HepG2 (cell line): ENCODE data around the gene PCBP4. TPM values are rescaled to one million over a fixed set of nuclear protein-coding genes. Genes with fewer than 3 reads are reported as not detected.
A peak's percentile ranks its signal among the peaks of the same experiment; 100 is the strongest.

Source experiments
- ATAC-seq: fragments of 200-7000 bp; cut with Tn5 transposase; 3 replicates; pipeline ENCODE4 v1.9.1; 2020; ENCODE audit warnings: mild to moderate bottlenecking, moderate library complexity
- BruUV-seq: library from RNA; stranded (reverse); fragments of 400-500 nt; replicated peaks from 2 replicates; lab custom pipeline; 2021; lab: Mats Ljungman, UMichigan
- CTCF ChIA-PET: fragments of 300-600 bp; formaldehyde crosslinking; extraction: SDS; loops from one replicate; lab custom pipeline; 2021; ENCODE audit warnings: low total read pairs, inconsistent platforms, low intra/inter-chr PET ratio; lab: Yijun Ruan, JAX
- POLR2A ChIA-PET: fragments of 350-600 bp; sonication (Branson Sonifier 250); formaldehyde crosslinking; loops from one replicate; lab custom pipeline; 2020; ENCODE audit warnings: antibody characterized with exemption, inconsistent platforms; lab: Yijun Ruan, JAX
- DNase-seq: peaks from one replicate; pipeline ENCODE4 v3.0.0-alpha.2; 2015; ENCODE audit warnings: low spot score
- FAIRE-seq: peaks from 3 replicates; lab custom pipeline; 2011; peaks lifted over from hg19 to GRCh38; lab: Jason Lieb, UNC
- H2AFZ ChIP-seq: one replicate; pipeline ENCODE4 v1.6.1; 2011; ENCODE audit warnings: low read length, inconsistent platforms
- H3K27ac ChIP-seq: fragments of 300-600 bp; 3 replicates; pipeline ENCODE4 v1.8.0; 2011; ENCODE audit warnings: mixed run types, mild to moderate bottlenecking, mixed read lengths, low read length, inconsistent platforms; ENCODE audit not compliant: insufficient read depth; ENCODE audit errors: extremely low read length
- H3K27me3 ChIP-seq, 2 experiments: fragments of 200-600 bp in 1 of 2; 2 replicates in 1 of 2; 3 replicates in 1 of 2; pipeline versions ENCODE4 v1.6.0 to v1.8.0; 2011; ENCODE audit warnings: low read length in 2 of 2, mild to moderate bottlenecking in 2 of 2, moderate library complexity in 2 of 2, inconsistent platforms in 1 of 2; ENCODE audit not compliant: insufficient read depth in 2 of 2, control insufficient read depth in 1 of 2
- H3K36me3 ChIP-seq, 2 experiments: fragments of 200-600 bp in 1 of 2; replicated peaks in 1 of 2; 2 replicates in 1 of 2; 3 replicates in 1 of 2; pipeline versions ENCODE4 v1.5.1 to v1.8.0; 2011; ENCODE audit warnings: low read length in 2 of 2, inconsistent platforms in 1 of 2; ENCODE audit not compliant: insufficient read depth in 2 of 2, control insufficient read depth in 1 of 2
- H3K4me1 ChIP-seq: 2 replicates; pipeline ENCODE4 v1.5.1; 2012; ENCODE audit warnings: low read length, inconsistent platforms; ENCODE audit not compliant: insufficient read depth
- H3K4me2 ChIP-seq: 2 replicates; pipeline ENCODE4 v1.6.0; 2011; ENCODE audit warnings: low read depth, low read length, inconsistent platforms
- H3K4me3 ChIP-seq, 3 experiments: fragments of 200-600 bp in 1 of 3; sonication (generic), shearing (Covaris generic) in 1 of 3; replicated peaks in 1 of 3; 2 replicates each; pipeline ENCODE4 v1.5.1; 2011 to 2016; ENCODE audit warnings: low read length in 3 of 3, inconsistent platforms in 2 of 3, low read depth in 2 of 3, mild to moderate bottlenecking in 2 of 3, control low read depth in 1 of 3, mixed read lengths in 1 of 3; ENCODE audit not compliant: insufficient read depth in 1 of 3
- H3K79me2 ChIP-seq: one replicate; pipeline ENCODE4 v1.6.1; 2011; ENCODE audit warnings: low read length, inconsistent platforms; ENCODE audit not compliant: insufficient read depth
- H3K9ac ChIP-seq: 2 replicates; pipeline ENCODE4 v1.6.0; 2011; ENCODE audit warnings: mild to moderate bottlenecking, low read depth, low read length, inconsistent platforms; ENCODE audit not compliant: insufficient read depth
- H3K9me3 ChIP-seq: 2 replicates; pipeline ENCODE4 v1.5.1; 2012; ENCODE audit warnings: mild to moderate bottlenecking, low read length
- H4K20me1 ChIP-seq: 2 replicates; pipeline ENCODE4 v1.6.0; 2011; ENCODE audit warnings: inconsistent platforms, mild to moderate bottlenecking, low read length, moderate library complexity; ENCODE audit not compliant: insufficient read depth
- GATAD2A ChIP-seq: IDR thresholded peaks from 2 replicates; pipeline ENCODE4 v1.6.1; 2016
- LCORL ChIP-seq, 2 experiments: fragments of 450-650 bp in 1 of 2; sonication (generic) in 1 of 2; formaldehyde crosslinking in 1 of 2; IDR thresholded peaks; 2 replicates each; pipeline versions ENCODE4 v1.5.0 to v1.6.1; 2017 to 2020; ENCODE audit warnings: antibody characterized with exemption in 1 of 2, missing genetic modification reagents in 1 of 2
- RXRA ChIP-seq: sonication (generic); formaldehyde crosslinking; IDR thresholded peaks from 2 replicates; pipeline ENCODE4 v1.5.1; 2020; ENCODE audit warnings: missing genetic modification reagents
- SMC3 ChIP-seq: IDR thresholded peaks from 2 replicates; pipeline ENCODE4 v1.6.1; 2011; ENCODE audit warnings: low read length, improper control_type of control experiment
- TCF12 ChIP-seq, 2 experiments: fragments of 450-650 bp in 1 of 2; sonication (generic) in 1 of 2; formaldehyde crosslinking in 1 of 2; IDR thresholded peaks; 2 replicates each; pipeline versions ENCODE4 v1.6.1 to v1.8.0; 2017 to 2022; ENCODE audit warnings: antibody characterized with exemption in 1 of 2, mild to moderate bottlenecking in 1 of 2, missing genetic modification reagents in 1 of 2, moderate library complexity in 1 of 2
- ZNF468 ChIP-seq: sonication (generic); formaldehyde crosslinking; IDR thresholded peaks from 2 replicates; pipeline ENCODE4 v1.8.0; 2022; ENCODE audit warnings: mild to moderate bottlenecking, moderate library complexity, missing genetic modification reagents
- ZNF775 ChIP-seq: sonication (generic); formaldehyde crosslinking; IDR thresholded peaks from 2 replicates; pipeline ENCODE4 v1.4.0; 2020; ENCODE audit warnings: missing genetic modification reagents, mild to moderate bottlenecking, moderate library complexity, borderline replicate concordance
- WGBS: methylation state at CpG from one replicate; pipeline ENCODE4 v1.1.6; 2017; ENCODE audit warnings: low lambda C conversion rate; 5-methylcytosine and 5-hydroxymethylcytosine counted together
- in situ Hi-C: cut with HindIII; loops from 2 replicates; pipeline ENCODE4 v1.10.0; 2017; ENCODE audit warnings: low pct_unique_long_range_greater_than_20kb; ENCODE audit not compliant: extremely low pct_ligation_motif_present
- intact Hi-C: fragments of 100-400 bp; cut with micrococcal nuclease; formaldehyde crosslinking; loops from one replicate; pipeline ENCODE4 v1.10.0; 2022; ENCODE audit not compliant: unreplicated experiment
- polyA plus RNA-seq, 8 experiments: library from polyadenylated mRNA; depleted of rRNA in 3 of 8; stranded (reverse) in 7 of 8; unstranded in 1 of 8; fragments of >200 nt; fragmentation: Illumina TruSeq in 4 of 8; extraction: Trizol in 4 of 8; gene quantifications; 2 replicates each; pipeline versions ENCODE4 v1.2.1 to v1.2.3, GENCODE V29; 2011 to 2016; ENCODE audit warnings: low read depth in 4 of 8, missing spikeins in 1 of 8, mixed read lengths in 1 of 8; ENCODE audit not compliant: insufficient read depth in 1 of 8
- total RNA-seq, 5 experiments: library from RNA; depleted of rRNA; stranded (reverse); fragments of >200 nt; fragmentation: Illumina TruSeq; extraction: Trizol; gene quantifications; 2 replicates each; pipeline ENCODE4 v1.2.3, GENCODE V29; 2016; ENCODE audit warnings: low read depth in 1 of 5
- TF ChIP-seq, protein P1 (sequence below): IDR thresholded peaks from 2 replicates; pipeline ENCODE4 v1.6.1; 2012; ENCODE audit warnings: low read length, improper control_type of control experiment
- TF ChIP-seq, protein P2 (sequence below): sonication (generic); formaldehyde crosslinking; IDR thresholded peaks from 2 replicates; pipeline ENCODE4 v1.8.1; 2023; ENCODE audit warnings: missing genetic modification reagents, inconsistent platforms, borderline replicate concordance
- TF ChIP-seq, protein P3 (sequence below): sonication (generic); formaldehyde crosslinking; IDR thresholded peaks from 2 replicates; pipeline ENCODE4 v1.8.0; 2022; ENCODE audit warnings: mild to moderate bottlenecking, missing genetic modification reagents

PCBP4 gene
- total and polyA plus RNA-seq, 2 of the 13 experiments (the other 11 are each of a cell fraction or from before 2014, with no cell fraction given), result 36.8 to 51.3 TPM

DNA sequence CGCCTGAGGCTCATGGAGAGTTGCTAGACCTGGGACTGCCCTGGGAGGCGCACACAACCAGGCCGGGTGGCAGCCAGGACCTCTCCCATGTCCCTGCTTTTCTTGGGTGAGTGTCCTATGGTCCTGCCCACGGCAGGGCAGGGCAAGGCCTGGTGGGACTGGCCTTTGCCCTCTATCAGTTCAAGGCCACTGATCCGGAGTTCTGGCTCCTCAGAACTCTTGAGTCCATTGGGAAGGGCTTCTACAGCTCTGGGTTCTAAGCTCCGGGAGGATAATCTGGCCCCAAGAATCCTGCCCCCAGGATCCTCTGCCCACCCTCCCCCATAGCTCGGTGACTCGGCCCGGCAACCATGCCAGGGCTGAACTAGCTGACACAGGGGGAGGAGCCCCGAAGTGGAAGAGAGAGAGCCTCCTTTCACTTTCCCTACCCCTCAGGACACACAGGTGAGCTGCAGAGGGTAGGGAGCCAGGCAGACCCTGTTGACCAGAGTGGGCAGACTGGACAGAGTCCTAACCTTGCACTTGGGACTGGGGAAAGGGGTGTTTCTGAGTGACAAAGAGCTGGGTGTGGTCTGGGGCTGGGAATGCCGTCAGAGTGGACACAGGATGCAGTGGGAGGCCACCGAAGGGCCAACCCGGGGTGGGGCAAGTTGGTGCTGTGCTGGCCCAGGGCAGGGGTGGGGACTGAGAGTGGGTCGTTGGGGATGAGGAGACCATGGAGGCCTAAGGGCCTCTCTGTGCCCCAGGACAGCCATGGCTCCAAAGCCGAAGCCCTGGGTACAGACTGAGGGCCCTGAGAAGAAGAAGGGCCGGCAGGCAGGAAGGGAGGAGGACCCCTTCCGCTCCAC lies 24.4 kb downstream of the PCBP4 start (continued):
- TF ChIP-seq, protein P1, sequence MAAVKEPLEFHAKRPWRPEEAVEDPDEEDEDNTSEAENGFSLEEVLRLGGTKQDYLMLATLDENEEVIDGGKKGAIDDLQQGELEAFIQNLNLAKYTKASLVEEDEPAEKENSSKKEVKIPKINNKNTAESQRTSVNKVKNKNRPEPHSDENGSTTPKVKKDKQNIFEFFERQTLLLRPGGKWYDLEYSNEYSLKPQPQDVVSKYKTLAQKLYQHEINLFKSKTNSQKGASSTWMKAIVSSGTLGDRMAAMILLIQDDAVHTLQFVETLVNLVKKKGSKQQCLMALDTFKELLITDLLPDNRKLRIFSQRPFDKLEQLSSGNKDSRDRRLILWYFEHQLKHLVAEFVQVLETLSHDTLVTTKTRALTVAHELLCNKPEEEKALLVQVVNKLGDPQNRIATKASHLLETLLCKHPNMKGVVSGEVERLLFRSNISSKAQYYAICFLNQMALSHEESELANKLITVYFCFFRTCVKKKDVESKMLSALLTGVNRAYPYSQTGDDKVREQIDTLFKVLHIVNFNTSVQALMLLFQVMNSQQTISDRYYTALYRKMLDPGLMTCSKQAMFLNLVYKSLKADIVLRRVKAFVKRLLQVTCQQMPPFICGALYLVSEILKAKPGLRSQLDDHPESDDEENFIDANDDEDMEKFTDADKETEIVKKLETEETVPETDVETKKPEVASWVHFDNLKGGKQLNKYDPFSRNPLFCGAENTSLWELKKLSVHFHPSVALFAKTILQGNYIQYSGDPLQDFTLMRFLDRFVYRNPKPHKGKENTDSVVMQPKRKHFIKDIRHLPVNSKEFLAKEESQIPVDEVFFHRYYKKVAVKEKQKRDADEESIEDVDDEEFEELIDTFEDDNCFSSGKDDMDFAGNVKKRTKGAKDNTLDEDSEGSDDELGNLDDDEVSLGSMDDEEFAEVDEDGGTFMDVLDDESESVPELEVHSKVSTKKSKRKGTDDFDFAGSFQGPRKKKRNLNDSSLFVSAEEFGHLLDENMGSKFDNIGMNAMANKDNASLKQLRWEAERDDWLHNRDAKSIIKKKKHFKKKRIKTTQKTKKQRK, result no peak
- no peak for TF ChIP-seq ZNF775 (CRISPR knock-in tag)
- TF ChIP-seq, all 625 proteins: peak for 78

DNA sequence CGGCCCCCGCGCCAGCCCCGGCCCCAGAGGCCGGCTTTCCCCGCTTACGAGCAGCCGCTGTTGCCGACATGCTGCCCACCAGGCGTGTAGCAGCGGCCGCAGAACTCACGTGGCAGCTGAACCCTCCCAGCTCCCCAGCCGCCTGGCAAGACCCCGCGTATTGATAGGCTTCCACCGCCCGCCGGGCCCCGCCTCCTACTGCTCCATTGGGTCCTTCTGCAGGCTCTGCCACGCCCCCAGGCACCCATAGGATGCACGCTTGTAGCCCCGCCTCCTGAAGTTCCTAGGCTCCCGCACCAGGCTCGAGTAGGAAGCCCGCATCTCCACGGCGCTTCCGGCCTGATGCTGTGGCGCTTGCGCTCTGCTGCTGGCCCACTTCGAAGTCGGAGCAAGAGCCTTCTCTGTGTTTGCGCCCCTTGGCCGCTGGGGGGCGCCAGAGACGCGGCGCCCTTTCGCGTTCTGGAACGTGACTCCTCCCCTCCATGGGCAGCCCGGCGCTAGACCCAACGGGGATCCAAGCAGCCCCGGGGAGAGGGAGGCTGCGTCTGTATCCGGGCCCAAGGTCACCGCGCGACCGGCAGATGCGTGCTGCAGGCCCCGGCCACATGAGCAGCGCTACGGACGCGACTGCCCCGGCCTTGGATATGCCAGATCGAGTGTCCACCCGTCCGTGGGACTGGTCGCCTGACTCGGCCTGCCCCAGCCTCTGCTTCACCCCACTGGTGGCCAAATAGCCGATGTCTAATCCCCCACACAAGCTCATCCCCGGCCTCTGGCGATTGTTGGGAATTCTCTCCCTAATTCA lies 25.3 kb downstream of the PCBP4 start, which contains the start of the genes PARP3 and RRP9:
TSS of gene PARP3 (plus strand) at position 566 of the 805 bp plus-strand sequence. CDS start 993 bp downstream, outside the sequence.
TSS of gene RRP9 (minus strand) at position 107 of the 805 bp plus-strand sequence. CDS start at position 70, 37 bp downstream.
- WGBS, result 2% methylated on average over 25 of the region's 67 CpGs
- Histone ChIP-seq H3K27me3 (no peaks in the 10 kb centered on the region; a peak in 1 of 5 replicates), H3K79me2 (peaks cover 28% of the 10 kb centered on the region), H3K9ac (peak within 1 kb of the TSS; percentile 93), H3K4me3 (peak within 1 kb of the TSS; percentile 80 to 88 (median 84)), H3K4me2 (peak within 1 kb of the TSS; percentile 95), H2AFZ (no peak within 1 kb of the TSS), H4K20me1 (no peaks in the 10 kb centered on the region; the same call in 1 of the 2 replicates), H3K27ac (peak within 1 kb of the TSS; percentile 93), H3K4me1 (peaks cover 33% of the 10 kb centered on the region), H3K36me3 (peaks cover 8 to 18% of the 10 kb centered on the region in 2 experiments; a peak in 3 of 5 replicates), H3K9me3 (no peaks in the 10 kb centered on the region)
- ChIA-PET CTCF (interaction anchor here (1.2 to 2.1 kb wide), 4 partner anchors 33 to 59 kb away, joined by 3 to 34 read pairs (median 14); partner anchors contain the start of genes ABHD14A, ABHD14B, ACY1 and RPL29), POLR2A (interaction anchor here (0.7 to 4.5 kb wide), 20 partner anchors 9 to 442 kb away, joined by 3 to 173 read pairs (median 8); partner anchors contain the start of genes ABHD14A, ABHD14B, ACY1 and DCAF1)
- no TSS peak for BruUV-seq
- FAIRE-seq, result peak; percentile 97
- ATAC-seq, result peak; percentile 88
- in situ Hi-C loops (no loop called here), intact Hi-C loops (loop anchor here (1.0 to 2.0 kb wide), 3 partner anchors 32 to 53 kb away; partner anchors contain the start of genes ABHD14B, ACY1 and RPL29)
- peak; percentile 99 for DNase-seq
- TF ChIP-seq SMC3 (peak; percentile 16; the same call in 1 of the 2 replicates), GATAD2A (CRISPR knock-in tag) (peak; percentile 78), ZNF468 (0 out of 2 replicates have a peak, but pooled peaks have one; percentile 34), TCF12 (IDR thresholded peaks at IDR 0.05) (no peak), TCF12 (CRISPR knock-in tag; IDR thresholded peaks at IDR 0.05) (no peak), RXRA (peak; percentile 87), LCORL (IDR thresholded peaks at IDR 0.05) (no peak), LCORL (CRISPR knock-in tag; IDR thresholded peaks at IDR 0.05) (peak; percentile 93)
- TF ChIP-seq, protein P2, sequence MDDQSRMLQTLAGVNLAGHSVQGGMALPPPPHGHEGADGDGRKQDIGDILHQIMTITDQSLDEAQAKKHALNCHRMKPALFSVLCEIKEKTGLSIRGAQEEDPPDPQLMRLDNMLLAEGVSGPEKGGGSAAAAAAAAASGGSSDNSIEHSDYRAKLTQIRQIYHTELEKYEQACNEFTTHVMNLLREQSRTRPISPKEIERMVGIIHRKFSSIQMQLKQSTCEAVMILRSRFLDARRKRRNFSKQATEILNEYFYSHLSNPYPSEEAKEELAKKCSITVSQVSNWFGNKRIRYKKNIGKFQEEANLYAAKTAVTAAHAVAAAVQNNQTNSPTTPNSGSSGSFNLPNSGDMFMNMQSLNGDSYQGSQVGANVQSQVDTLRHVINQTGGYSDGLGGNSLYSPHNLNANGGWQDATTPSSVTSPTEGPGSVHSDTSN (CRISPR knock-in tag), result 0 out of 2 replicates have a peak, but pooled peaks have one; percentile 22
- TF ChIP-seq, protein P3, sequence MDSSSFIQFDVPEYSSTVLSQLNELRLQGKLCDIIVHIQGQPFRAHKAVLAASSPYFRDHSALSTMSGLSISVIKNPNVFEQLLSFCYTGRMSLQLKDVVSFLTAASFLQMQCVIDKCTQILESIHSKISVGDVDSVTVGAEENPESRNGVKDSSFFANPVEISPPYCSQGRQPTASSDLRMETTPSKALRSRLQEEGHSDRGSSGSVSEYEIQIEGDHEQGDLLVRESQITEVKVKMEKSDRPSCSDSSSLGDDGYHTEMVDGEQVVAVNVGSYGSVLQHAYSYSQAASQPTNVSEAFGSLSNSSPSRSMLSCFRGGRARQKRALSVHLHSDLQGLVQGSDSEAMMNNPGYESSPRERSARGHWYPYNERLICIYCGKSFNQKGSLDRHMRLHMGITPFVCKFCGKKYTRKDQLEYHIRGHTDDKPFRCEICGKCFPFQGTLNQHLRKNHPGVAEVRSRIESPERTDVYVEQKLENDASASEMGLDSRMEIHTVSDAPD, result no peak; the same call in 1 of the 2 replicates
